CD4-positive, alpha-beta T cell treated with Interferon gamma for 1 hour (primary cell): ENCODE data around the gene EPB42.
"Not testable (repeated sequence)": the region's sequence is repeated elsewhere in the genome, so short reads cannot be mapped to it uniquely, and the experiment has no call there.

ENCODE experiments used
- DNase-seq: peaks from one replicate; pipeline ENCODE4 v3.0.0-alpha.2; 2020

EPB42 gene

GRCh38 chr15:43210807-43211206 lies 10.0 kb downstream of the EPB42 start:
- DNase-seq = no peak

GRCh38 chr15:43210172-43210745 lies 10.6 kb downstream of the EPB42 start:
- no peak for DNase-seq

- no peak for DNase-seq
Measured at GRCh38 chr15:43209059-43209824, 11.6 kb downstream of the EPB42 start.

- DNase-seq = no peak
Measured at GRCh38 chr15:43208052-43209002, 12.5 kb downstream of the EPB42 start.

GRCh38 chr15:43207024-43207423 lies 13.8 kb downstream of the EPB42 start:
- DNase-seq = no peak

- DNase-seq = no peak
Measured at GRCh38 chr15:43206054-43206453, 14.8 kb downstream of the EPB42 start.

- peak; percentile 20 for DNase-seq
Measured at GRCh38 chr15:43204016-43204901, 16.6 kb downstream of the EPB42 start.

- DNase-seq = no peak
Measured at GRCh38 chr15:43199945-43200488, 20.8 kb downstream of the EPB42 start.

GRCh38 chr15:43198992-43199391 lies 21.8 kb downstream of the EPB42 start:
- no peak for DNase-seq

GRCh38 chr15:43198556-43198955 lies 22.3 kb downstream of the EPB42 start:
- not testable (repeated sequence) for DNase-seq

- not testable (repeated sequence) for DNase-seq
Measured at GRCh38 chr15:43197773-43198172, 23.0 kb downstream of the EPB42 start.

GRCh38 chr15:43196760-43197548 lies 23.9 kb downstream of the EPB42 start:
- DNase-seq = no peak

- DNase-seq = no peak
Measured at GRCh38 chr15:43194795-43195194, 26.0 kb downstream of the EPB42 start.

GRCh38 chr15:43193710-43194109 lies 27.1 kb downstream of the EPB42 start:
- DNase-seq = no peak

- DNase-seq = no peak
Measured at GRCh38 chr15:43190178-43190577, 30.6 kb downstream of the EPB42 start.

GRCh38 chr15:43189296-43189695 lies 31.5 kb downstream of the EPB42 start:
- no peak for DNase-seq

- DNase-seq = no peak
Measured at GRCh38 chr15:43187544-43188155, 33.2 kb downstream of the EPB42 start.

- DNase-seq = no peak
Measured at GRCh38 chr15:43186003-43186353, 34.8 kb downstream of the EPB42 start.

GRCh38 chr15:43185157-43186002 lies 35.4 kb downstream of the EPB42 start, which contains the start of gene CCNDBP1:
CCNDBP1 (plus strand) TSS chr15:43185403; CDS start chr15:43185499, 96 bp downstream.
- DNase-seq = peak; percentile 93
